HG03442 (cell line): Measurements from ENCODE around the gene APMAP.

Experiments used
- ATAC-seq: cut with Tn5 transposase; IDR thresholded peaks from one replicate; pipeline ENCODE4 v1.9.1; 2021; ENCODE audit warnings: mild to moderate bottlenecking, moderate library complexity; ENCODE audit not compliant: unreplicated experiment

APMAP gene

DNA sequence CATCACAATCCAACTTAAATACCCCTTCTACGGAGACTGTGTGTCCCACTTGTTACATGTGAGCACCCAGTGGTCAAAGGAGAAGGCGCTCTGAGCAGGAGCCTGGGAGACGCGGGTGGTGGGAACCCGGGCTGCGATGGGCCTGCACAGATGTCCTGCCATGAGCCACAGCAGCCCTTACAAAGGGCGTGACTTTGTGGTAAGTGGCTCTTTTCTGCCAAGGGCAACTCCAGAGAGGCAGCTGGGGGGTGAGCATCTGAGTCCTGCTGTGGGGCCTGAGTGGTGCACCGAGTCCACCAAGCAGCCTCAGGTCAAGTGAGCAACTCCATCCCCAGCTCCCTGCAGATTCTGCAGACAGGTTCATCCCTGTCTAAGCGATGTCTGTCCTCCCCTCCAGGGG, 77.1 kb downstream of the APMAP start:
- no peak for ATAC-seq

- ATAC-seq, result no peak
Measured at GRCh38 chr20:24914388-24915241, 77.9 kb downstream of the APMAP start.

- ATAC-seq, result no peak
Measured at GRCh38 chr20:24913076-24913628, 79.4 kb downstream of the APMAP start.
